Loucy (cell line): ENCODE data around the gene MADD.

Source experiments
- H2AFZ ChIP-seq: fragments of 200-600 bp; sonication (generic); 2 replicates; pipeline ENCODE4 v1.6.0; 2016; ENCODE audit warnings: antibody characterized with exemption, mild to moderate bottlenecking, low read length, moderate library complexity
- H3F3A ChIP-seq: fragments of 200-600 bp; 2 replicates; pipeline ENCODE4 v1.6.0; 2016; ENCODE audit warnings: antibody characterized with exemption, low read depth, mild to moderate bottlenecking
- H3K27me3 ChIP-seq: fragments of 200-600 bp; sonication (generic); 2 replicates; pipeline ENCODE4 v1.6.1; 2014; ENCODE audit warnings: low read length, mild to moderate bottlenecking; ENCODE audit not compliant: insufficient read depth, poor library complexity, severe bottlenecking
- H3K36me3 ChIP-seq: fragments of 200-600 bp; sonication (generic); 2 replicates; pipeline ENCODE4 v1.6.1; 2016; ENCODE audit warnings: low read length; ENCODE audit not compliant: insufficient read depth
- H3K4me1 ChIP-seq: fragments of 200-600 bp; sonication (generic); 2 replicates; pipeline ENCODE4 v1.5.1; 2014; ENCODE audit warnings: low read length, mild to moderate bottlenecking; ENCODE audit not compliant: insufficient read depth, poor library complexity, severe bottlenecking
- H3K4me2 ChIP-seq: fragments of 200-600 bp; sonication (generic); 2 replicates; pipeline ENCODE4 v1.6.0; 2014; ENCODE audit warnings: antibody characterized with exemption, low read length, low read depth, mild to moderate bottlenecking; ENCODE audit not compliant: poor library complexity, severe bottlenecking
- H3K4me3 ChIP-seq: fragments of 200-600 bp; sonication (generic); 2 replicates; pipeline ENCODE4 v1.5.1; 2014; ENCODE audit warnings: low read length, mild to moderate bottlenecking, mixed read lengths; ENCODE audit not compliant: poor library complexity, severe bottlenecking
- H3K79me2 ChIP-seq: fragments of 200-600 bp; sonication (generic); 2 replicates; pipeline ENCODE4 v1.6.1; 2014; ENCODE audit warnings: low read length; ENCODE audit not compliant: insufficient read depth
- H3K9ac ChIP-seq: fragments of 200-600 bp; sonication (generic); 2 replicates; pipeline ENCODE4 v1.6.0; 2014; ENCODE audit warnings: mild to moderate bottlenecking, low read depth, low read length, moderate library complexity; ENCODE audit not compliant: poor library complexity, severe bottlenecking
- H3K9me2 ChIP-seq: fragments of 200-600 bp; sonication (generic); replicated peaks from 2 replicates; pipeline ENCODE4 v1.6.1; 2016; ENCODE audit warnings: low read depth, low read length, mixed read lengths
- H3K9me3 ChIP-seq: fragments of 200-600 bp; sonication (generic); 2 replicates; pipeline ENCODE4 v1.6.1; 2014; ENCODE audit warnings: mild to moderate bottlenecking, antibody characterized with exemption, low read length, low read depth; ENCODE audit not compliant: insufficient read depth
- H4K20me1 ChIP-seq: fragments of 200-600 bp; sonication (generic); 2 replicates; pipeline ENCODE4 v1.6.0; 2014; ENCODE audit warnings: antibody characterized with exemption, low read length, mild to moderate bottlenecking; ENCODE audit not compliant: insufficient read depth, poor library complexity, severe bottlenecking
- EZH2phosphoT487 ChIP-seq: fragments of 200-600 bp; IDR thresholded peaks from 2 replicates; pipeline ENCODE4 v1.6.1; 2018; ENCODE audit warnings: antibody characterized with exemption, mild to moderate bottlenecking, moderate library complexity, borderline replicate concordance
- TF ChIP-seq, protein P1 (sequence below): fragments of 200-600 bp; sonication (generic); conservative IDR thresholded peaks from 2 replicates; pipeline ENCODE4 v1.5.1; 2014; ENCODE audit warnings: mild to moderate bottlenecking, antibody characterized with exemption, low read length

The MADD gene

DNA sequence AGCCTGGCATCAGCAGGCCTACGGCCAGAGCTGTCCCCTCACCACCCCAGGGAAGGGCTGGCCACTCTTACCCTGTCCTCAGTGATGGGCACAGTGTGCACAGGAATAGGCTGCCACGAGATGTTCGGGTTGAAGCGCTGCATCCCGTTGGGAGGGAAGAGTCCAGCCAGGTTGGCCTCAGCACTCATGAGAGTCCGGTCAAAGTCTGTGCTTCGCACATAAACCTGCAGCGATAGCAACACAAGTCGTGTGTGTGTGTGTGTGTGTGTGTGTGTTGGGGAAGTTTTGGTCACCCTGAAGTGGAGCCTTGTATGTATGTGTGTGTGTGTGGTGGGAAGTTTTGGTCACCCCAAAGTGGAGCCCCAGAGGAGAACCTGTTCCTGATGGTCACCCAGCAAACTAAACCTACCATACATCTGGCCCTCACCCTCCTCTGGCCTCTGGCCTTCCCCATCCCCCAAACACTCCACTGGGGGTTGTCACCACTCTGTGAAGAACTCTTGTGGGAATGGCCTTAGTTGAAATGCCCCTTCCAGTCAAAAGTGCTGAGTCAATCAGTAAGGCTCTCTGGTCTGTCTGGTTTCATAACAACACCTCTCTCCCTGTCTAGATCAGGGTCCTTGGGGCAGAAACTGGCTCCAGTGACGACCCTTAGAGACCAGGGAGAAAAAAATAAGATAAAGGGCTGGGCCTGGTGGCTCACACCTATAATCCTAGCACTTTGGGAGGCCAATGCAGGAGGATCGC is 24.1 kb upstream of the MADD start:
- Histone ChIP-seq H3K9me2 (no peaks in the 10 kb centered on the region), H3K36me3 (peaks cover 17% of the 10 kb centered on the region; the same call in 1 of the 2 replicates), H3K79me2 (peaks cover 34% of the 10 kb centered on the region), H3K4me1 (peaks cover 20% of the 10 kb centered on the region), H3K4me2 (no peak overlapping the region), H3K9ac (no peak overlapping the region), H2AFZ (no peak overlapping the region), H4K20me1 (no peaks in the 10 kb centered on the region), H3K27me3 (no peaks in the 10 kb centered on the region), H3K9me3 (no peaks in the 10 kb centered on the region), H3F3A (no peaks in the 10 kb centered on the region), H3K4me3 (no peak overlapping the region)
- TF ChIP-seq, protein P1, sequence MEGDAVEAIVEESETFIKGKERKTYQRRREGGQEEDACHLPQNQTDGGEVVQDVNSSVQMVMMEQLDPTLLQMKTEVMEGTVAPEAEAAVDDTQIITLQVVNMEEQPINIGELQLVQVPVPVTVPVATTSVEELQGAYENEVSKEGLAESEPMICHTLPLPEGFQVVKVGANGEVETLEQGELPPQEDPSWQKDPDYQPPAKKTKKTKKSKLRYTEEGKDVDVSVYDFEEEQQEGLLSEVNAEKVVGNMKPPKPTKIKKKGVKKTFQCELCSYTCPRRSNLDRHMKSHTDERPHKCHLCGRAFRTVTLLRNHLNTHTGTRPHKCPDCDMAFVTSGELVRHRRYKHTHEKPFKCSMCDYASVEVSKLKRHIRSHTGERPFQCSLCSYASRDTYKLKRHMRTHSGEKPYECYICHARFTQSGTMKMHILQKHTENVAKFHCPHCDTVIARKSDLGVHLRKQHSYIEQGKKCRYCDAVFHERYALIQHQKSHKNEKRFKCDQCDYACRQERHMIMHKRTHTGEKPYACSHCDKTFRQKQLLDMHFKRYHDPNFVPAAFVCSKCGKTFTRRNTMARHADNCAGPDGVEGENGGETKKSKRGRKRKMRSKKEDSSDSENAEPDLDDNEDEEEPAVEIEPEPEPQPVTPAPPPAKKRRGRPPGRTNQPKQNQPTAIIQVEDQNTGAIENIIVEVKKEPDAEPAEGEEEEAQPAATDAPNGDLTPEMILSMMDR = no peak
- no peak for TF ChIP-seq EZH2phosphoT487

DNA sequence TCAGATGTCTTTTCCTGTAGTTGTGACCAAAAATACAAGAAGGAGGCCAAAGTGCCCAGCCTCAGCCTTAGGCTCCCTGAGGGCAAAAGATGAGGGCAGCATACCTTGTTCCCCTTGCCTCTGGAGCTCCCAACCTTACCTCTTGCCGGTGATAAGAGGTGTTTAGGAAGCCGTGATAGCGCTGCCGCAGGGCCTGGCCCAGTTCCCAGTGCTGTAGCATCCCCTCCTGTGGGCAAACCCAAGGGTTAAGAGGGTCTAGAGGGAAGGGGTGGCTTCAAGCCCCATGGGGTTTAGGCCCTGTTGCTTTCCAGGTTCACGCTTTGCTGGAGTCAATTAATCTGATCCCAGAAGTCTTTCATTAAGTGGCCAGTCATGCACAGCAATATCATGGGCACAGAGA is 22.4 kb upstream of the MADD start:
- H3K36me3 ChIP-seq = peaks cover 7% of the 10 kb centered on the region; the same call in 1 of the 2 replicates
- H3K9me3 ChIP-seq = no peaks in the 10 kb centered on the region
- peaks cover 20% of the 10 kb centered on the region for H3K4me1 ChIP-seq
- H3K9ac ChIP-seq = peak overlapping the region; percentile 94
- H4K20me1 ChIP-seq = no peaks in the 10 kb centered on the region
- no peaks in the 10 kb centered on the region for H3K9me2 ChIP-seq
- H2AFZ ChIP-seq = no peak overlapping the region
- TF ChIP-seq, protein P1 = no peak
- TF ChIP-seq EZH2phosphoT487 = no peak
- peak overlapping the region; percentile 94 for H3K4me2 ChIP-seq
- no peaks in the 10 kb centered on the region for H3F3A ChIP-seq
- H3K79me2 ChIP-seq = peaks cover 34% of the 10 kb centered on the region
- peak overlapping the region; percentile 94 for H3K4me3 ChIP-seq
- no peaks in the 10 kb centered on the region for H3K27me3 ChIP-seq

DNA sequence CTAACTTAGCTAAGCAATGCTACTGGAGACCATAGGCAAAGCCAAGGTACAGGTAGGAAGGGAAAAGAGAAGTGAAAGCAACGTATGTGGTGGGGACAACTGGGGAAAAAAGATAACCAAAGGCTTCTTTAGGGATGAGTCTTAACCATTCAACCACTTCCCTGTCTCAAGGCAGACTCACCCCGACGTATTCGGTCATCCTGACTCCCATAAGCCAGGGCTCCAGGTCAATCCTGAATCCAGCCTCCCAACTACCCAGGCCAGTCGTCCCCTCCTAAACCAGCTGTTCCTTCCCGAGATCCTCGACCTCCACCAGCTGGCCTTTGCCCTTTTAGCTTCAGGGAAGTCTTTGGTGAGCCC is 21.6 kb upstream of the MADD start:
- no peaks in the 10 kb centered on the region for H3F3A ChIP-seq
- peaks cover 34% of the 10 kb centered on the region for H3K79me2 ChIP-seq
- H4K20me1 ChIP-seq = no peaks in the 10 kb centered on the region
- H3K27me3 ChIP-seq = no peaks in the 10 kb centered on the region
- peak overlapping the region; percentile 94 for H3K4me2 ChIP-seq
- TF ChIP-seq, protein P1 = no peak
- TF ChIP-seq EZH2phosphoT487 = no peak
- H3K4me3 ChIP-seq = peak overlapping the region; percentile 94
- H3K4me1 ChIP-seq = peaks cover 20% of the 10 kb centered on the region
- no peaks in the 10 kb centered on the region for H3K9me3 ChIP-seq
- H2AFZ ChIP-seq = peak overlapping the region; percentile 93
- H3K36me3 ChIP-seq = peaks cover 7% of the 10 kb centered on the region; the same call in 1 of the 2 replicates
- H3K9me2 ChIP-seq = no peaks in the 10 kb centered on the region
- peak overlapping the region; percentile 94 for H3K9ac ChIP-seq
